Uterus (tissue), 4 donors: ENCODE results near the gene LDLRAD4. TPM values are rescaled to one million over a fixed set of nuclear protein-coding genes. Genes with fewer than 3 reads are reported as not detected.

Source experiments
- DNase-seq, 2 donors: peaks; one replicate each; pipeline ENCODE4 v3.0.0-alpha.2; 2019 to 2020
- H3K27ac ChIP-seq, 2 donors: fragments of 200-600 bp; sonication (generic); 1 replicate in 1 of 2; 2 replicates in 1 of 2; pipeline ENCODE4 v1.5.1; 2016 to 2018
- H3K27me3 ChIP-seq, 2 donors: fragments of 200-600 bp; sonication (generic); one replicate each; pipeline ENCODE4 v1.5.1; 2018 to 2019; ENCODE audit warnings: control low read depth in 1 of 2
- H3K36me3 ChIP-seq, 2 donors: fragments of 200-600 bp; sonication (generic); one replicate each; pipeline ENCODE4 v1.5.1; 2019; ENCODE audit warnings: control low read depth in 1 of 2
- H3K4me1 ChIP-seq, 2 donors: fragments of 200-600 bp; sonication (generic); one replicate each; pipeline ENCODE4 v1.5.1; 2018 to 2019; ENCODE audit warnings: control low read depth in 1 of 2
- H3K4me3 ChIP-seq, 2 donors: fragments of 200-600 bp; sonication (generic); 1 replicate in 1 of 2; 2 replicates in 1 of 2; pipeline ENCODE4 v1.5.1; 2018 to 2019; ENCODE audit warnings: mild to moderate bottlenecking in 1 of 2
- H3K9me3 ChIP-seq, 2 donors: fragments of 200-600 bp; sonication (generic); one replicate each; pipeline ENCODE4 v1.5.1; 2019; ENCODE audit warnings: control low read depth in 1 of 2
- POLR2A ChIP-seq, 2 donors: fragments of 450-650 bp; IDR thresholded peaks; one replicate each; pipeline ENCODE4 v1.6.1; 2016; ENCODE audit warnings: antibody characterized with exemption in 2 of 2, mild to moderate bottlenecking in 1 of 2, moderate library complexity in 1 of 2
- intact Hi-C: fragments of 100-400 bp; cut with DNase I; formaldehyde crosslinking; loops from one replicate; pipeline ENCODE4 v1.15.1; 2023; ENCODE audit warnings: low total_unique reads
- total RNA-seq, 4 donors: library from RNA; depleted of rRNA in 3 of 4; stranded (reverse); fragments of >200 nt in 3 of 4; gene quantifications; one replicate each; pipeline versions ENCODE4 v1.1.0 to v1.2.4, GENCODE V29; 2014 to 2023
- TF ChIP-seq, protein P1 (sequence below), 4 experiments: fragments of 200-600 bp in 2 of 4; fragments of 450-650 bp in 2 of 4; sonication (generic) in 2 of 4; IDR thresholded peaks; one replicate each; pipeline ENCODE4 v1.5.1; 2016 to 2019; ENCODE audit warnings: antibody characterized with exemption in 4 of 4, mild to moderate bottlenecking in 2 of 4, moderate library complexity in 1 of 4
- donor health status: DM: yes; HTN: yes; CAD: no.

Gene LDLRAD4
- total RNA-seq, 4 donors from 2014 or later: 23.8 to 82.2 (median 39.3) TPM

DNA sequence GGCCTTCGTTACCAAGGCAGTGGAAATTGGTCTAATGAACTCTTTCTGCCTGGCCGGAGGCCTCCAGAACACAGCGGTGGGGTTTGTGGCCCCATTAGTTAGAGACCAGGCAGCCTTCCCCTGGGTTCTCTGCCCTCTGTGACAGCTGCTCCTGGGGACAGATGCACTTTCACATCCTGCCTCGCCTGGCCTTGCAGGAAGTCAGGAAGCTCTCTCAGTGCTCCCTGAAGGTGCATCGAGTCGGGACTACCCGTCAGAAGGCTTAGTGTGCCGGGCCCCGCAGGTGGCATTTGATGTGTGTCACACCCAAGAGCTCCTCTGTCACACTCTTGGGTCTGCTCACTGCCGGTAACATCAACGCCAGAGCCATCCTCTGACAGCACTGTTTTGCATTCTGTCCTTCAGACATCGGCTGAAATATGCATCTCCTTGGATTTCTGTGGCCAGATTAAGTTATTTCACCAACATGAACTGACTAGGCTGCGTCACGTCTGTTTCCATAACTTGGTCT lies 158.3 kb downstream of the LDLRAD4 start:
- H3K27me3 ChIP-seq: no peaks in the 10 kb centered on the region
- no peaks in the 10 kb centered on the region for H3K9me3 ChIP-seq
- no peaks in the 10 kb centered on the region for H3K4me1 ChIP-seq
- TF ChIP-seq, protein P1, sequence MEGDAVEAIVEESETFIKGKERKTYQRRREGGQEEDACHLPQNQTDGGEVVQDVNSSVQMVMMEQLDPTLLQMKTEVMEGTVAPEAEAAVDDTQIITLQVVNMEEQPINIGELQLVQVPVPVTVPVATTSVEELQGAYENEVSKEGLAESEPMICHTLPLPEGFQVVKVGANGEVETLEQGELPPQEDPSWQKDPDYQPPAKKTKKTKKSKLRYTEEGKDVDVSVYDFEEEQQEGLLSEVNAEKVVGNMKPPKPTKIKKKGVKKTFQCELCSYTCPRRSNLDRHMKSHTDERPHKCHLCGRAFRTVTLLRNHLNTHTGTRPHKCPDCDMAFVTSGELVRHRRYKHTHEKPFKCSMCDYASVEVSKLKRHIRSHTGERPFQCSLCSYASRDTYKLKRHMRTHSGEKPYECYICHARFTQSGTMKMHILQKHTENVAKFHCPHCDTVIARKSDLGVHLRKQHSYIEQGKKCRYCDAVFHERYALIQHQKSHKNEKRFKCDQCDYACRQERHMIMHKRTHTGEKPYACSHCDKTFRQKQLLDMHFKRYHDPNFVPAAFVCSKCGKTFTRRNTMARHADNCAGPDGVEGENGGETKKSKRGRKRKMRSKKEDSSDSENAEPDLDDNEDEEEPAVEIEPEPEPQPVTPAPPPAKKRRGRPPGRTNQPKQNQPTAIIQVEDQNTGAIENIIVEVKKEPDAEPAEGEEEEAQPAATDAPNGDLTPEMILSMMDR (IDR thresholded peaks at IDR 0.05): no peak
- TF ChIP-seq POLR2A (IDR thresholded peaks at IDR 0.05): no peak
- intact Hi-C loops: no loop called here
- H3K27ac ChIP-seq: no peak overlapping the region
- no peak overlapping the region for H3K4me3 ChIP-seq
- no peaks in the 10 kb centered on the region for H3K36me3 ChIP-seq
- no peak for DNase-seq

DNA sequence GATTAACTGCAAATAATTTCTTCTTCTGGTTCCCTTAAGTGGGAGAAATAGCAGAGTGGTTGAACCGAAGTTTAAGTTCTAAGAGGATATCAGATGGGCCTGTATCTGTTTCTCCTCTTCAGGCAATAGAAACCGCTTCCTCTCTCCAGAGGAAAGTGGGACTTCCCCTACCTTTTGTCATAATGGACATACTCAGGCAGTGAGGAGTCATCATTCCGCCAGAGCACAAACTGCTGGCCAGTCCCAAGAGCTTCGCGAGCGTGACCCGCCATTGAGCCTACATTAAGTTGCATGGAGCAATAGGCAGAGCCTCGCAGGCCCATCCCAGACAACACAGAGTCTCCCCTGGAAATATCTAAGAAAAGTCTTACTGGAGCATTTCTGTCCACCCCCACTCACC lies 158.9 kb downstream of the LDLRAD4 start:
- H3K27me3 ChIP-seq: no peaks in the 10 kb centered on the region
- H3K4me3 ChIP-seq: no peak overlapping the region
- H3K27ac ChIP-seq: no peak overlapping the region
- no peaks in the 10 kb centered on the region for H3K4me1 ChIP-seq
- DNase-seq: no peak
- H3K36me3 ChIP-seq: no peaks in the 10 kb centered on the region
- no peak for TF ChIP-seq POLR2A (IDR thresholded peaks at IDR 0.05)
- TF ChIP-seq, protein P1 (IDR thresholded peaks at IDR 0.05): no peak
- intact Hi-C loops: no loop called here
- no peaks in the 10 kb centered on the region for H3K9me3 ChIP-seq

DNA sequence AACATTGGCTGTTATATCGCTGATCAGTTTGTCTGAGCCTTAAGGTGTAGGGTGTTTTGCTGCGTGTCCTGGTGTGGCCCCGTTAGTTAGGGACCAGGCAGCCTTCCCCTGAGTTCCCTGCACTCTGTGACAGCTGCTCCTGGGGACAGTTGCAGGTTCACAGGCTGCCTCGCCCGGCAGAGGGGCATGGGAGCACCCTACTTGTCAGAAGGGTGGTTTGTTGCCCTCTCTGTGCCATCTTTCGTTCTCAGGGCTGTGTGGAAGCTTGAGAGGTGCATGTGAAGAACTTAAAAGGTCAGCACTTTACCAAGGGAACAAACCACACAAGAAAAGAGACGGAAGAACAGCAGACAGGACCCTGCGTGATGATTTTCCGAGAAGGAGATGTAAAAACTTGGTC lies 159.6 kb downstream of the LDLRAD4 start:
- H3K27ac ChIP-seq: no peak overlapping the region
- H3K9me3 ChIP-seq: no peaks in the 10 kb centered on the region
- intact Hi-C loops: no loop called here
- no peak for DNase-seq
- TF ChIP-seq, protein P1 (IDR thresholded peaks at IDR 0.05): no peak
- TF ChIP-seq POLR2A (IDR thresholded peaks at IDR 0.05): no peak
- H3K4me1 ChIP-seq: no peaks in the 10 kb centered on the region
- H3K27me3 ChIP-seq: no peaks in the 10 kb centered on the region
- no peaks in the 10 kb centered on the region for H3K36me3 ChIP-seq
- no peak overlapping the region for H3K4me3 ChIP-seq

DNA sequence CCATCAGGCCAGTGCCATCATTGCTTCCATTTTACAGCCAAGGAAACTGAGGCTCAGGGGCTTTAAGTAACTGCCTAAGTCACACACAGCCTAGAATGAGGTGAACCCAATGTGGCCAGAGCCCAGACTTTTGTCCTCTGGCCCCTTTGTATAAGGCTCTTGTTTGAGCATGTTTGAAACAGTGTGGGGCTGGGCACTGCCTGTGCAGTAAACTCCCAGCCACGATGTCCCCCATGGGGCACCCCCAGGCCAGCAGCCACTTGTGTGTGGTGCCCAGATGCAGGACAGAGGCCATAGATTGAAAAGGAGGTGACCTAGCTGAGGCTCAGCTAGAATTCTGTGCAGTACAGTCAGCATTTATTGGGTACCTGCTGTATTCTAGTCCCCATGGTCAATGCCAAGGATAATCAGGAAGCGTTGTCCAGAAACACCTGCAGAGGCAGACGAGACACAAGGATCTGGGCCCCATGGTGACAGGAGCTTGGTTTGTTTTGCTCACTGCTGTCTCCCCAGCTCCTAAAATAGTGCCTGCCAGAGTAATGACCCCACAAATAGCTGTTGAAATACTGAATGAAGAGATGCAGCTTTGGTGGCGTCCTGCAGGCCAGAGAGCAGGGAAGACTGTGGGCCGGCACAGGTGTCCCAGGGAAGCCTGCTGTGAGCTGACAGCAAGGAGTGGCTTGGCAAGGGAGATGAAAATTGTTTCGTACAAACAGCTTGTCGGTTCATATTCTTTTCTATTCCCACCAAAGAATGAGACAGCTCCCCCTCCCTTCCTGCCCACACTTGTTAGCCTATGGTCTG lies 160.7 kb downstream of the LDLRAD4 start:
- Histone ChIP-seq H3K4me1 (no peaks in the 10 kb centered on the region), H3K27me3 (no peaks in the 10 kb centered on the region), H3K27ac (no peak overlapping the region), H3K4me3 (no peak overlapping the region), H3K9me3 (no peaks in the 10 kb centered on the region), H3K36me3 (no peaks in the 10 kb centered on the region)
- TF ChIP-seq, protein P1 (IDR thresholded peaks at IDR 0.05): no peak
- no peak for TF ChIP-seq POLR2A (IDR thresholded peaks at IDR 0.05)
- intact Hi-C loops: no loop called here
- DNase-seq: no peak

DNA sequence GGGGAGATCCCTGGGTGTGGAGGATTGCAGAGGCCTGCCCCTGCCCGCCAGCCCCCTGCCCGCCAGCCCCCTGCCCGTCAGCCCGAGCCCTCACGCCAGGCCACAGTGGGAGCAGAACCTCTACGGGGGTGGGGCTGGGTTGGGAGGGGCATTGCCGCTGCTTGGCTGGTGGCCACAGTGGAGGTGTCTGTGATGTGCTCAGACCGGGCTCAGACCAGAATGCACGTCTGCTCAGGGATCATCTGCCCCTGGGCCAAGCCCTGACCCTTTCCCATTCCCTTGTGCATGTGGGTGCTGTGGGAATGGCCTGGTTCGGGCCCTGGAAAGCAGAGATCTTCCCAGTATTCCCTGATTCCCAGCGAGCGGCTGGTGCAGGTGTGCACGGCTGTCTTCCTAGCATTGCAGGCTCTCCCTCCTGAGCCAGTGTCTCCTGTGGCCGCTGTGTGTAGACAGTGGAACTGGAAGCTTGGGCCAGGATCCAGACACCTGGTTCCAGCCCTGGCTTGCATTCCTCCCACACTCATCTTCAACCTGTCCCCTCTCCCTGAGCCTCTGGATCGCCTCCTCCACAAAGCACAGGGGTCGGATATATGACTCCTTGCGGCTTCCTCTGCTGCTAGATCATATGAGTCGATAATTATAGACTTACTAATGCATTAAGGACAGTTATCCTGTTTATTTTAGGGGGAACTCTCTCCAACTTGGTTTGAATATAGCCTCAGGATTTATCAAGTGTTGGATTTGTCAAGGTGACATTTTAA lies 161.6 kb downstream of the LDLRAD4 start:
- intact Hi-C loops: loop anchor here (10.0 kb wide), 1 partner anchor 145 kb away; no protein-coding TSS in a partner anchor
- TF ChIP-seq, protein P1 (IDR thresholded peaks at IDR 0.05): no peak
- no peak for TF ChIP-seq POLR2A (IDR thresholded peaks at IDR 0.05)
- no peak for DNase-seq
- no peak overlapping the region for H3K4me3 ChIP-seq
- no peaks in the 10 kb centered on the region for H3K4me1 ChIP-seq
- no peaks in the 10 kb centered on the region for H3K9me3 ChIP-seq
- H3K27ac ChIP-seq: peak overlapping the region in 1 of 2 donors; percentile 2
- H3K36me3 ChIP-seq: no peaks in the 10 kb centered on the region
- H3K27me3 ChIP-seq: no peaks in the 10 kb centered on the region
